GM21786 (cell line): Measurements from ENCODE around the gene KLHL21.
"Not testable (repeated sequence)": the region's sequence is repeated elsewhere in the genome, so short reads cannot be mapped to it uniquely, and the experiment has no call there.

Experiments used
- ATAC-seq: cut with Tn5 transposase; IDR thresholded peaks from one replicate; pipeline ENCODE4 v1.9.1; 2021; ENCODE audit not compliant: unreplicated experiment

KLHL21 gene

DNA sequence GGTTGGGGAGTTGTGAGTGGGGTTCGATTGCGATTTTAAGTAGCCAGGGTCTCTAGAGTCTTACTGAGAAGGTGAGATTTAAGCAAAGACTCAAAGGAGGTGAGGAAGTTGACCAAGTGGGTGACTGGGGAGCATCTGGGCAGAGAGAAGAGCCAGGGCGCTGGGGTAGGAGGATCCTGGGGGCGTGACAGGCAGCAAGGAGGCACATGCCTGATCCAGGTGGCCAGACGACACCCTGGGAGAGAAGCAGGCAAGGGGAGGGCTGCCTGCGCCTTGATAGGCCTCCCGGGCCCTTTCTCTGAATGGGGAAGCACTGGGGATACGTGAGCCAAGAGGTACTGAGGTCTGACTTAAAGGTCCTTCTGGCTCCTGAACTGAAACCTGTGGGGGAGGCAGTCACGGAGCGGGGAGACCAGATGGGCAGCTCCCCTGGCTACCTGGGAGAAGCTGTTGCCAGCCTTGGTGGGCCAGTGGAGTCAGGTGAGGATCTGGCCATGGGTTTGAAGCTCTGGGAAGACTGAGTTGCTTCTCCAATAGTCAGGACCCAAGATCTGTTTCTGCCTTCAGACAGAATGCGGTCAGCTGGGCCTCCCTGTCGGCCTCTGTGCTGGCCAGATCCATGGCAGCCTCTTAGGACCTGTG, 17.5 kb downstream of the KLHL21 start:
- ATAC-seq, result no peak

DNA sequence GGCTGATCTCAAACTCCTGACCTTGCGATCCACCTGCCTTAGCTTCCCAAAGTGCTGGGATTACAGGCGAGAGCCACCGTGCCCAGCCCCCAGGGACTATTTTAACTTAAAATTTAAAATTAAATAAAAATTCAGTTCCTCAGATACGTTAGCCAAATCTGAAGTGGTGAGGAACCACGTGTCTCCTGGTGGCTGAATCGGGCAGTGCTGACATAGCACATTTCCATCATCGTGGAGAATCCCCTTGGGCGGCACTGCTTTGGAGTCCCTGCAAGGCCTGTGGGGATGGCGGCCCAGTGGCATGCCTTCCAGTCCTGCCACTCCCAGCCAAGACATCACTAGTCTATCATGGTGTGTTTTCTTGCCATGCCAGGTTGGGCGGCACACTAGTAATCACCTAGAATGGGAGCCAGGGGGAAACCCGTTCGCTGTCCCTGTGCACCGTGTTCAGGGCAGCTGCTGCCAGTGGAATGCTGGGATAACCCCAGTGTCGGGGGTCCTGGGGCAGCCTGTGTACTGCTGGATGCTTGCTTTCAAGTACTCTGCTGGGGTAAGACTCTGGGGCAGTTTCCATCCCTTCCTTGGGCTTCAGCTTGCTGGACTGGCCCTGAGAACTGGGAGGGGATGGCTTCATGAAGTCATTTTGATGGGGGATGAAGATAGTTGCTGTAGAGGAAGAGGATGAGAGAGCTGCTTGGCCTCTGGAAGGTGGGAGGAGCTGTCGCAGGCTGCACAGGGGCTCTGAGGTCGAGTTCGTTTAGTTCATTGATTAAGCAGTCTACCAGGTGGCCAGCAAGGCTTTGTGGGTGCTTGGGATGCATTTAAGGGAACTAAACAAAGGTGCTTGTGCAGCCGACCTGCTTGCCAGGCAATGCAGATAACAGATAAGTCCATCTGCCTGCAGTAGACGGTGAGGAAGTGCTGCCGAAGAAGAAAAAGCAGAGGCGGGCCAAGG, 18.3 kb downstream of the KLHL21 start:
- no peak for ATAC-seq

DNA sequence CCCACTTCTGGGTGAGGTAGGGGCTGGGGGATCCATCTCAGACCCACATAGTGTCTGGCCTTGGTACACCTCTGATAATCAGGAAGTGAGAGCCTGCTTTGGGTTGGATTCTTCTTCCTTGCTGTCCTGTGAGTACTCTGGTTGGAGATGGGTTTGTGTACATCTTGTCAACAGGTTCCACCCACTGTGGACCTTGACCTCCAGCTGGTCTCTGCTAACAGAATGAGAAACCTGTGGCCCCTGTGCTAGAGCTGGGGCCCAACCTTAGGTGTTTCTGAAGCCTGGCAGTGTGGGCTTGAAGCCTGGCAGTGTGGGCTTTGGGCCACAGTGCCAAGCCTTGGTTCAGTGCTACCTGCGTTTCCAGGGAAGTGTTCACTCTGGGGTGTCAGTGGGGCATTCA, 20.3 kb downstream of the KLHL21 start:
- ATAC-seq, result no peak

DNA sequence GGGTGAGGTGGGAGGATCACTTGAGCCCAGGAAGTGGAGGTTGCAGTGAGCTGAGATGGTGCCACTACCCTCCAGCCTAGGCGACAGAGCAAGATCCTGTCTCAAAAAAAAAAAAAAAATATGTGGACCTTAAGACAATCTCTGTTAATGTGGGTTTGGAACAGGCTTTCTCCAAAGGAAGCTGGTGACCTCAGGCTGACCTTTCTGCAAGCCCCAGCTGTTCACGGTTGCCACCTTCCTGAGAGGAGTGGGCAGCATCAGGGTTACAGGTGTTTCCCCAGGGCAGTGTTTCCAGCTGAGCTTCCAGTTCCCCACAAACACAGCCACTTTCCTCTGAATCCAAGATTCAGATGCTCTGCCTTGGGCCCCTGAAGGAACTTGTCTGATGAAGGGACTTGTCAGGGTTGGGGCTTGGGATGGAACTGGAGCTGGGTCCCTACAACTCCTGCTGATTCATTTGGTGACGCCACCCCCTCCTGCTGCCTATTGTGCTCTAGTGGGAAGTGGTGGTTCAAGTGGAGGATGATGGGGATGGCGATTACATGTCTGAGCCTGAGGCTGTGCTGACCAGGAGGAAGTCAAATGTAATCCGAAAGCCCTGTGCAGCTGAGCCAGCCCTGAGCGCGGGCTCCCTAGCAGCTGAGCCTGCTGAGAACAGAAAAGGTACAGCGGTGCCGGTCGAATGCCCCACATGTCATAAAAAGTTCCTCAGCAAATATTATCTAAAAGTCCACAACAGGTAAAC, 20.9 kb downstream of the KLHL21 start:
- no peak for ATAC-seq

DNA sequence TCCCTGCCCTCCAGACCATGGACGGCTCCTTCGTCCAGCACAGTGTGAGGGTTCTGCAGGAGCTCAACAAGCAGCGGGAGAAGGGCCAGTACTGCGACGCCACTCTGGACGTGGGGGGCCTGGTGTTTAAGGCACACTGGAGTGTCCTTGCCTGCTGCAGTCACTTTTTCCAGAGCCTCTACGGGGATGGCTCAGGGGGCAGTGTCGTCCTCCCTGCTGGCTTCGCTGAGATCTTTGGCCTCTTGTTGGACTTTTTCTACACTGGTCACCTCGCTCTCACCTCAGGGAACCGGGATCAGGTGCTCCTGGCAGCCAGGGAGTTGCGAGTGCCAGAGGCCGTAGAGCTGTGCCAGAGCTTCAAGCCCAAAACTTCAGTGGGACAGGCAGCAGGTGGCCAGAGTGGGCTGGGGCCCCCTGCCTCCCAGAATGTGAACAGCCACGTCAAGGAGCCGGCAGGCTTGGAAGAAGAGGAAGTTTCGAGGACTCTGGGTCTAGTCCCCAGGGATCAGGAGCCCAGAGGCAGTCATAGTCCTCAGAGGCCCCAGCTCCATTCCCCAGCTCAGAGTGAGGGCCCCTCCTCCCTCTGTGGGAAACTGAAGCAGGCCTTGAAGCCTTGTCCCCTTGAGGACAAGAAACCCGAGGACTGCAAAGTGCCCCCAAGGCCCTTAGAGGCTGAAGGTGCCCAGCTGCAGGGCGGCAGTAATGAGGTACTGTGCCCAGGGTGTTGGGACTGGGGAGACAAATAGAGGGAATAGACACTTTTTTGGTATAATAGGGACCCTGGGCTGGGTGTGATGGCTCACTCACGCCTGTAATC, 21.9 kb downstream of the KLHL21 start:
- ATAC-seq, result no peak

DNA sequence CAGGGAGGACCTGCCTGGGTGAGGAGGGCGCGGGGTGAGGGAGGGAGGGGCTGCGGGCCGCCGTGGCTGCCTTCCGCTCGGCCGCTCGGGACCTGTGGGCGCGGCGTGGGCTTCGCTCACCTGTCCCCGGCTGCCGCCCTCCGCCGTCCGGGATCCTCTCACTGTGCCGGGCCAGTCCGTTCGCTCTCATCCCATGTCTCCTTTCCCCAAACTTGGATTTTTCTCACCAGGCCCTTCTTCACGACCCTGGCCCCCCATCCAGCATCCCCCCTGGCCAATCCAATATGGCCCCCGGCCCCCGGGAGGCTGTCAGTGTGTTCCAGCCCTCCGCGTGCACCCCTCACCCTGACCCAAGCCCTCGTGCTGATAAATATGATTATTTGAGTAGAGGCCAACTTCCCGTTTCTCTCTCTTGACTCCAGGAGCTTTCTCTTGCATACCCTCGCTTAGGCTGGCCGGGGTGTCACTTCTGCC, 22.5 kb downstream of the KLHL21 start:
- no peak for ATAC-seq

DNA sequence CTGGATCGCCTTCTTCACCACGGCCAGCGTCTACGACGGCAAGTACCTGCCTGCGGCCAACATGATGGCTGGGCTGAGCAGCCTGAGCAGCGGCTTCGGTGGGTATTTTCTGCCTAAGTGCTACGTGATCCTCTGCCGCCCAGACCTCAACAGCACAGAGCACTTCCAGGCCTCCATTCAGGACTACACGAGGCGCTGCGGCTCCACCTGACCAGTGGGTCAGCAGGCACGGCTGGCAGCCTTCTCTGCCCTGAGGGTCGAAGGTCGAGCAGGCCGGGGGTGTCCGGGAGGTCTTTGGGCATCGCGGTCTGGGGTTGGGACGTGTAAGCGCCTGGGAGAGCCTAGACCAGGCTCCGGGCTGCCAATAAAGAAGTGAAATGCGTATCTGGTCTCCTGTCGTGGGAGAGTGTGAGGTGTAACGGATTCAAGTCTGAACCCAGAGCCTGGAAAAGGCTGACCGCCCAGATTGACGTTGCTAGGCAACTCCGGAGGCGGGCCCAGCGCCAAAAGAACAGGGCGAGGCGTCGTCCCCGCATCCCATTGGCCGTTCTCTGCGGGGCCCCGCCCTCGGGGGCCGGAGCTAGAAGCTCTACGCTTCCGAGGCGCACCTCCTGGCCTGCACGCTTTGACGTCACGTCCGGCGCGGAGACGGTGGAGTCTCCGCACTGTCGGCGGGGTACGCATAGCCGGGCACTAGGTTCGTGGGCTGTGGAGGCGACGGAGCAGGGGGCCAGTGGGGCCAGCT, 23.1 kb downstream of the KLHL21 start, which contains the start of gene ZBTB48:
Gene ZBTB48 (plus strand): TSS at position 621 of the 745 bp plus-strand sequence. CDS start 616 bp downstream, outside the sequence.
- peak; percentile 89 for ATAC-seq

DNA sequence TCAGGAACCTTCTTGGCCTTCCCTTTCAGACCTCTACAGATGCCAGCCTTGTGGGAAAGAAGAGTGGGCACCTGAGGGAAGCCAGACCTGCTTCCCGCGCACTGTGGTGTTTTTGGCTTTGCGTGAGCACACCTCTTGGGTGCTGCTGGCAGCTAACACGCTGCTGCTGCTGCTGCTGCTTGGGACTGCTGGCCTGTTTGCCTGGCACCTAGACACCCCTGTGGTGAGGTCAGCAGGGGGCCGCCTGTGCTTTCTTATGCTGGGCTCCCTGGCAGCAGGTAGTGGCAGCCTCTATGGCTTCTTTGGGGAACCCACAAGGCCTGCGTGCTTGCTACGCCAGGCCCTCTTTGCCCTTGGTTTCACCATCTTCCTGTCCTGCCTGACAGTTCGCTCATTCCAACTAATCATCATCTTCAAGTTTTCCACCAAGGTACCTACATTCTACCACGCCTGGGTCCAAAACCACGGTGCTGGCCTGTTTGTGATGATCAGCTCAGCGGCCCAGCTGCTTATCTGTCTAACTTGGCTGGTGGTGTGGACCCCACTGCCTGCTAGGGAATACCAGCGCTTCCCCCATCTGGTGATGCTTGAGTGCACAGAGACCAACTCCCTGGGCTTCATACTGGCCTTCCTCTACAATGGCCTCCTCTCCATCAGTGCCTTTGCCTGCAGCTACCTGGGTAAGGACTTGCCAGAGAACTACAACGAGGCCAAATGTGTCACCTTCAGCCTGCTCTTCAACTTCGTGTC, 23.9 kb downstream of the KLHL21 start:
- no peak for ATAC-seq

DNA sequence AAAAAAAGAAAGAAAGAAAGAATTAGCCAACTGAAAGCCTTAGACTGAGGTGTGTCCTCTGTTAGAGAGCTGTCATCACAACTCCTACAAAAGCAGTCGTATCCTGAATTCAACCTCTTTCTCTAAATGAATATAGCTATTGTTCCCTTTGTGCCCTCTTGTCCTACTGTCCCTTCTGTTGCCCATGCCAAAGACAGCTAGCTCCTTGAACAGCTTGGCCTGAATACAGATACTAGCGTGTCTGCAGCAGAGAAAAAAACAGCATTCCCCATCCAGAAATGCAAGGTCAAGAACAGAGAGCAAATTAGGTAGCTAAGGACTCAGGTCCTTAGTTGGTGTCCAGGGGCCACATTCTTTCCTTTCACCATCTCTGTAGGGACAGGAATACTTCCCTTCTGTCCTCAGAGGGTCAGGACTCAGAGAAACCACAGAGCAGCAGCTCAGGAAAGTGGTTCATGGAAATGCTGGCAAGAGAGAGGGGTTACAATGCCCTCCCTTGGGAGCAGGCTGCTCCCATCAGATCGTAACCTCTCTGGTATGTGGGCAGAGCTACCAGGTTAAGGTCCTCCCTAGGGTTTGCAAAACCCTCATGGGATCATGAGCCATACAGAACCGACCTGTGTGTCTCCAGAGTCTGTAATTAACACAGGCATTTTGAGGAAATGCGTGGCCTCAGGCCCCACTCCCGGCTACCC, 24.7 kb downstream of the KLHL21 start:
- no peak for ATAC-seq

DNA sequence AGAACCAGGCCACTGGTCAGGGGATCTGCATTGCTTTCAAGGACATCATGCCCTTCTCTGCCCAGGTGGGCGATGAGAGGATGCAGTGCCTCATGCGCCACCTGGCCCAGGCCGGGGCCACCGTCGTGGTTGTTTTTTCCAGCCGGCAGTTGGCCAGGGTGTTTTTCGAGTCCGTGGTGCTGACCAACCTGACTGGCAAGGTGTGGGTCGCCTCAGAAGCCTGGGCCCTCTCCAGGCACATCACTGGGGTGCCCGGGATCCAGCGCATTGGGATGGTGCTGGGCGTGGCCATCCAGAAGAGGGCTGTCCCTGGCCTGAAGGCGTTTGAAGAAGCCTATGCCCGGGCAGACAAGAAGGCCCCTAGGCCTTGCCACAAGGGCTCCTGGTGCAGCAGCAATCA, 27.9 kb downstream of the KLHL21 start:
- ATAC-seq, result no peak

DNA sequence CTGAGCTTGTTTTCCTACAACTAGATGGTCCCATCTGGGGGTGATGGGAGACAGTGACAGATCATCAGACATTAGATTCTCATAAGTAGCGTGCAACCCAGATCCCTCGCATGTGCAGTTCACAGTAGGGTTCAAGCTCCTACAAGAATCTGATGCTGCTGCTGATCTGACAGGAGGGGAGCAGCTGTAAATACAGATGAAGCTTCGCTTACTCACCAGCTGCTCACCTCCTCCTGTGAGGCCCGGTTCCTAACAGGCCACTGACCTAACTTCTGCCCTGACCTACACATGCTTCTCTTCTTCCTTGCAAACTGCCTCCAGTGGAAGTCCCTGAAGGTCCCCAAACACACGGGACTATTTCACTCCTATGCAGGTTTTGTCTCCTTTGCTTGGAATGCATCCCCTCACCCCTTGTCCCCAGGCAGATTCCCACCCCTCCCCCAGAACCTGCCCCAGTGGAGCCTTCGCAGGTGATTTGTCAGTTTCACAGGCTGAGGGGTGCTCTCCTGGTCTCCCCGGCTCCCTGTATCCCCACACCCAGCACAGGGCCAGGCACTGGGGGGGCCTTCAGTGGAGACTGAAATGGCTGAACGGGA, 28.5 kb downstream of the KLHL21 start:
- no peak for ATAC-seq

DNA sequence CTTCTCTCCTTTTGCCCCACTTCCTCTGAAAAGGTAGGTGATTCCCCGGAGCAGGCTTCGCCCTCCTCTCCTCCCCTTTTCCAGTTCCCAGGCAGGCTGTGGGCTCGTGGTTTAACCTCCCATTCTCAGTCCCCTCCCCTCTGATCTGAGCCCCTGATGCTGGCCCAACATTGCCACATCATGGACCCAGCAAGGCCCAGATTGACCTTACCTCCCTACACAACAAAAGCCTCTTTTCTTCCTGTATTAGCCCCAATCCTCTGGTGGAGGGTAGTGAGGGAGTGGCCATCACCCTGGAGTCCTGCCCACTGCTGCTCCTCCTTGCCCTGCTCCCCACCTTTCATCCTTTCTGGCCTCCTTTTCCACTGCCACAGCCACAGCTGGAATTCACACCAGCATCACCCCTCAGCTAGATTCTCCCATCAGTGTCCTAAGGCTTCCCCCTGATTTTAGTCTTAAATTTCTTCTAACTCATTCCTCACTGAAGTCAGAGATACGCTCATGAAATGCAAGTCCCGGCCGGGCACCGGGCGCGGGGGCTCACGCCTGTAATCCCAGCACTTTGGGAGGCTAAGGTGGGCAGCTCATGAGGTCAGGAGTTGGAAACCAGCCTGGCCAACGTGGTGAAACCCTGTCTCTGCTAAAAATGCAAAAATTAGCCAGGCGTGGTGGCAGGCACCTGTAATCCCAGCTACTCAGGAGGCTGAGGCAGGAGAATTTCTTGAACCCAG, 29.9 kb downstream of the KLHL21 start:
- no peak for ATAC-seq

DNA sequence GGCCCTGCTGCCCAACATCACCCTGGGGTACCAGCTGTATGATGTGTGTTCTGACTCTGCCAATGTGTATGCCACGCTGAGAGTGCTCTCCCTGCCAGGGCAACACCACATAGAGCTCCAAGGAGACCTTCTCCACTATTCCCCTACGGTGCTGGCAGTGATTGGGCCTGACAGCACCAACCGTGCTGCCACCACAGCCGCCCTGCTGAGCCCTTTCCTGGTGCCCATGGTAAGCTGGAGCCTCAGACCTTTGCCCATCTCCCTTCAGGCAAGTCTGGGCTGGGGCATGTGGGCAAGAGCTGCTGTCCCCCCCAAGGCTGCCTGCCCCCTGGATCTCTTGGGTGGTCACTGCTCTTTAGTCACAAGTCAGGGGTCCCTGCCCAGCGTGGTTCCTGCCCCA, 31.7 kb downstream of the KLHL21 start:
- ATAC-seq, result no peak

DNA sequence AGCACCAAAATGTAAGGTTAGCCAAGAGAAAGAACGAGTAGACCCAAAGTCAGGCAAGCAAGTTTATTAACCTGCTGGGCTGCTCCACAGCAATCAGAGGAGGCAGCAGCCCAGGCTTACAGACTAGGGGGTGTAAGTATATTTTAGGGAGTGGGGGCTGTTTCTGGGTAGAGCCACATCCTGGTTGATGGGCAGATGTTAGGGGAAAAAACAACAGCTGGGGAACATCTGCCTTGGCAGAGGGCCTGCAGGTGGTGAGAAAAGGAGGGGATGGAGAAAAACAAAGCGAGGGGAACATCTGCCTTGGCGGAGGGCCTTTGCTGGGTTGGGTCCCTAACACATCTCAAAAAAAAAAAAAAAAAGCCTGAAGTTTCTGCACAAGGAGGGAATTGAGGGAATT, 32.6 kb downstream of the KLHL21 start:
- no peak for ATAC-seq

DNA sequence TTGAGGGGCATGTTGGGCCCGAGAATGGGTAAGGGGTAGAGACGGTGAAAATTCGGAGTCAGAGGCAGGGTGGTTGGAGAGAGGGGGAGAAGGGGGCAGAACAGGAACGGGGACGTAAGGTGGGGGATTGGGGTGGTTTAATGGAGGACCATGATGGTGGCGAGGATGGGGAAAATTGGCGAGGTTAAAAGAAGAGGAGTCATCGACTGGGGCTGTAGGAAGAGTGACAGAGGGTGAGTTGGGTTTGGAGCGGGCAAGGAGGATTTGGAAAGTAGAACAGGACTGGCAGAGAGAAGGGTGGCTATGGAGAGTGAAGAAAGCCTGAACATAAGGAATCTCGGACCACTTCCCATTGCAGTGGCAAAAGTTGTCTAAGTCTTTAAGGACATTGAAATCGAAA, 33.6 kb downstream of the KLHL21 start:
- no peak for ATAC-seq

DNA sequence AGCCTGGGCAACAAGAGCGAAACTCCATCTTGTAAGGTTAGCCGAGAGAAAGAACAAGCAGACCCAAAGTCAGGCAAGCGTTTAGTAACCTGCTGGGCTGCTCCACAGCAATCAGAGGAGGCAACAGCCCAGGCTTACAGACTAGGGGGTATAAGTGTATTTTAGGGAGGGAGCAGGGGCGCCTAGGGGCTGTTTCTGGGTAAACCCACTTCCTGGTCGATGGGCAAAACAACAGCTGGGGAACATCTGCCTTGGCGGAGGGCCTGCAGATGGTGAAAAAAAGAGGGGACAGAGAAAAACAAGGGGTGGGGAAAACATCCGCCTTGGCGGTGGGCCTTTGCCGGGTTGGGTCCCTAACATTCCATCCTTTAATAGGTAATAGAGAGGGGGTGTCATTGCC, 42.4 kb downstream of the KLHL21 start:
- ATAC-seq, result no peak

DNA sequence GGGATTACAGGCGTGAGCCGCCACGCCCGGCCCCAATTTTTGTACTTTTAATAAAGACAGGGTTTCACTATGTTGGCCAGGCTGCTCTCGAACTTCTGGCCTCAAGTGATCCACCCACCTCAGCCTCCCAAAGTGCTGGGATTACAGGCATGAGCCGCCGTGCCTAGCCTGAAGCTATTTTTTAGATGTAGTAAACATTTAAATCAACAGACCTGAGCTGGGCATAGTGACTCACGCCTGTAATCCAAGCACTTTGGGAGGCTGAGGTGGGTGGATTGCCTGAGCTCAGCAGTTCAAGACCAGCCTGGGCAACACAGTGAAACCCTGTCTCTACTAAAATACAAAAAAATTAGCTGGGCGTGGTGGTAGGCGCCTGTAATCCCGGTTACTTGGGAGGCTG, 43.5 kb downstream of the KLHL21 start:
- ATAC-seq, result not testable (repeated sequence)

DNA sequence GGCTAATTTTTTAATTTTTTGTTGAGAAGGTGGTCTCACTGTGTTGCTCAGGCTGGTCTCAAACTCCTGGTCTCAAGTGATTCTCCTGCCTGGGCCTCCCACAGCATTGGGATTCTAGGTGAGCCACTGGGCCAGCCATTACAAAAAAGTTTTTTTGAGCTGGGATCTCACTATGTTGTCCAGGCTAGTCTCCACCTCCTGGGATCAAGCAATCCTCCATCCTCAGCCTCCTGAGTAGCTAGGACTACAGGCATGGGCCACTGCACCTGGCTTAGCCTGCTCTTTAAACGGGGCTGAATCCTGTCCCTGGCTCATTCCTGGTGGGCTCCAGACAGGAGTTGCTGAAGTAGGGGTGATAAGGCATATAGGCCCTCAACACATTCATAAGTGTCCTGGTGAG, 45.1 kb downstream of the KLHL21 start:
- no peak for ATAC-seq
